ENCODE measurements around the gene PLXNA1. TPM values are rescaled to one million over a fixed set of nuclear protein-coding genes. Genes with fewer than 3 reads are reported as not detected.

PLXNA1 gene
- total and polyA plus RNA-seq, 2 of the 8 experiments (the other 6 are each of a cell fraction or from before 2014, with no cell fraction given): 47.5 to 54.9 TPM

DNA sequence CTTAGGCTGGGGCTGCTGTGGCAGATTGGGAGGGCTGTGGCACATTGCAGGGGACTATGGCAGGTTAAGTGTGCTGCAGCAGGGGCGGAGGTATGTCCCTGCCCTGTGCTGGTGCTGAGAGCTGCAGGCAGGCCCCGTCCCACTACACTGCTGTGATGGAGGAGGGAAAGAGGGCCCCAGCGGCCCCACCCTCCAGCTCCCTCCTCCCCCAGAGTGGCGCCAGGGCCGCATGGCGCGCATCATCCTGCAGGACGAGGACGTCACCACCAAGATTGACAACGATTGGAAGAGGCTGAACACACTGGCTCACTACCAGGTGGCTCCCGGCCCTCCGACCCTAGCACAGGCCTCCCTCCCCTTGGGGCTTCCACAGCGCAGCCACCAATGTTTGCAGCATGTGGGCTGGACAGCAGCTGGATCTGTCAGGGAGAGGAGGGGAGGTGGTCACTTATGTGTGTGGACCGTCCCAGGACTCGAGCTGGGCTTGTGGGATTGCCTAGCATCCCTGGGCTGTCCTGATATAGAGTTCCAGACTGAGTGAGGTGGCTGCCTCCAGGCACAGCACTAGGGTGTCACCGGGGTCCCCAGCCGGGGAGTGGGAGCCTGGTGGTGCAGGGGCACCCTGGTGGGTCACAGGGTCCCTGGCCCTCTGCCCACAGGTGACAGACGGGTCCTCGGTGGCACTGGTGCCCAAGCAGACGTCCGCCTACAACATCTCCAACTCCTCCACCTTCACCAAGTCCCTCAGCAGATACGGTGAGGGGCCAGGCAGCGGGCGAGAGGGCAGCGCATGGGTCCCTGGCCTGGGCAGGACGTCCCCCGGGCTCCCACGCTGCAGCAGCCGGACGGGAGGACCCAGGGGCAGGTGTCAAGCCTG, 46.1 kb downstream of the PLXNA1 start (continued):
- TF ChIP-seq RBBP5 (IDR thresholded peaks at IDR 0.05; ENCODE audit: borderline replicate concordance, low read depth, low read length) (no peak), CBX5 (IDR thresholded peaks at IDR 0.05; ENCODE audit: low read depth, low read length) (no peak), ZNF274 (IDR thresholded peaks at IDR 0.05; ENCODE audit: borderline replicate concordance, extremely low read depth, low read length) (no peak)

Measured in H1 (cell line).